ENCODE measurements around the gene CPEB3.

Gene CPEB3

GRCh38 chr10:92068900-92069299 lies 222.0 kb downstream of the CPEB3 start:
- no peaks in the 10 kb centered on the region for H3K4me1 ChIP-seq (ENCODE audit: control insufficient read depth in 1 of 2, insufficient read depth in 1 of 2, low read depth in 1 of 2, low read length in 1 of 2)
- no peak overlapping the region for H3K4me3 ChIP-seq (ENCODE audit: low read depth in 1 of 2, low read length in 1 of 2)
- H3K27ac ChIP-seq = no peak overlapping the region
- no peaks in the 10 kb centered on the region for H3K36me3 ChIP-seq
- no peak for TF ChIP-seq CTCF (IDR thresholded peaks at IDR 0.05)
- H3K27me3 ChIP-seq = no peaks in the 10 kb centered on the region
- no peaks in the 10 kb centered on the region for H3K9me3 ChIP-seq

- Histone ChIP-seq H3K27me3 (no peaks in the 10 kb centered on the region), H3K9me3 (no peaks in the 10 kb centered on the region), H3K27ac (no peak overlapping the region), H3K4me3 (ENCODE audit: low read depth in 1 of 2, low read length in 1 of 2) (no peak overlapping the region), H3K4me1 (ENCODE audit: control insufficient read depth in 1 of 2, insufficient read depth in 1 of 2, low read depth in 1 of 2, low read length in 1 of 2) (no peaks in the 10 kb centered on the region), H3K36me3 (no peaks in the 10 kb centered on the region)
- TF ChIP-seq CTCF (IDR thresholded peaks at IDR 0.05) = no peak
Measured at GRCh38 chr10:92066386-92066785, 224.5 kb downstream of the CPEB3 start.

- no peak overlapping the region for H3K27ac ChIP-seq
- H3K36me3 ChIP-seq = no peaks in the 10 kb centered on the region
- H3K9me3 ChIP-seq = no peaks in the 10 kb centered on the region
- no peaks in the 10 kb centered on the region for H3K4me1 ChIP-seq (ENCODE audit: control insufficient read depth in 1 of 2, insufficient read depth in 1 of 2, low read depth in 1 of 2, low read length in 1 of 2)
- no peaks in the 10 kb centered on the region for H3K27me3 ChIP-seq
- TF ChIP-seq CTCF (IDR thresholded peaks at IDR 0.05) = no peak
- H3K4me3 ChIP-seq (ENCODE audit: low read depth in 1 of 2, low read length in 1 of 2) = no peak overlapping the region
Measured at GRCh38 chr10:92064506-92064905, 226.4 kb downstream of the CPEB3 start.

- no peak for TF ChIP-seq CTCF (IDR thresholded peaks at IDR 0.05)
- no peaks in the 10 kb centered on the region for H3K9me3 ChIP-seq
- no peak overlapping the region for H3K4me3 ChIP-seq (ENCODE audit: low read depth in 1 of 2, low read length in 1 of 2)
- no peaks in the 10 kb centered on the region for H3K27me3 ChIP-seq
- peaks cover 0 to 5% of the 10 kb centered on the region in 2 experiments for H3K4me1 ChIP-seq (ENCODE audit: control insufficient read depth in 1 of 2, insufficient read depth in 1 of 2, low read depth in 1 of 2, low read length in 1 of 2)
- no peak overlapping the region for H3K27ac ChIP-seq
- H3K36me3 ChIP-seq = no peaks in the 10 kb centered on the region
Measured at GRCh38 chr10:92062273-92062672, 228.6 kb downstream of the CPEB3 start.

GRCh38 chr10:92054807-92055206 lies 236.1 kb downstream of the CPEB3 start:
- Histone ChIP-seq H3K4me1 (ENCODE audit: control insufficient read depth in 1 of 2, insufficient read depth in 1 of 2, low read depth in 1 of 2, low read length in 1 of 2) (peaks cover 0 to 5% of the 10 kb centered on the region in 2 experiments), H3K36me3 (peaks cover 15% of the 10 kb centered on the region), H3K27me3 (no peaks in the 10 kb centered on the region), H3K4me3 (ENCODE audit: low read depth in 1 of 2, low read length in 1 of 2) (no peak overlapping the region), H3K27ac (no peak overlapping the region), H3K9me3 (no peaks in the 10 kb centered on the region)
- no peak for TF ChIP-seq CTCF (IDR thresholded peaks at IDR 0.05)

GRCh38 chr10:92052741-92053140 lies 238.1 kb downstream of the CPEB3 start:
- no peaks in the 10 kb centered on the region for H3K27me3 ChIP-seq
- no peaks in the 10 kb centered on the region for H3K9me3 ChIP-seq
- peaks cover 0 to 7% of the 10 kb centered on the region in 2 experiments for H3K4me1 ChIP-seq (ENCODE audit: control insufficient read depth in 1 of 2, insufficient read depth in 1 of 2, low read depth in 1 of 2, low read length in 1 of 2)
- peaks cover 15% of the 10 kb centered on the region for H3K36me3 ChIP-seq
- H3K4me3 ChIP-seq (ENCODE audit: low read depth in 1 of 2, low read length in 1 of 2) = no peak overlapping the region
- no peak for TF ChIP-seq CTCF (IDR thresholded peaks at IDR 0.05)
- H3K27ac ChIP-seq = no peak overlapping the region

Data from neutrophil (primary cell).